Measurements from ENCODE around the gene P2RY4.
"Not testable (repeated sequence)": the region's sequence is repeated elsewhere in the genome, so short reads cannot be mapped to it uniquely, and the experiment has no call there.

P2RY4 gene

DNA sequence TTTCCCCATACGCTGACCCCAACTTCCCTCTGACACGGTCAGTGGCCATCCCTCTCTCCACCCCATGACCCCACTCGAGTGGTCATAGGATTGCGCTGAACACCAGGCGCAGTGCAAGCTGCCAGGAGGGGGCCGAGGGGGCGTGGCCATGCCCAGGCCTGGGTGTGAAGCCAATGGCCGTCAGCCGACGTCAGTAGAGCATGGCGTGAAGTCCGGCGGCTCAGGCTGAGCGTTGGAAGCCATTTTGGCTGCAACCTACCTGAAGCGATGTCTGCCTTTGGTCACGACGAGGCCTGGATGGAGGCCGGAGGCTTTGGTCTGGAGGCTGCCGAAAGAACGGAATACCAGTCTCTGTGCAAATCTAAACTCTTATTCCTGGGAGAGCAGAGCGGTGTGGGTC, 21.9 kb upstream of the P2RY4 start, which contains the start of gene RAB41:
TSS of gene RAB41 (plus strand) at position 222 of the 400 bp plus-strand sequence. CDS start at position 268, 46 bp downstream.
- no peaks in the 10 kb centered on the region for H3F3A ChIP-seq (ENCODE audit: low read depth)
- H3K9me3 ChIP-seq (ENCODE audit: insufficient read depth, low read depth, low read length) = no peaks in the 10 kb centered on the region
- no peaks in the 10 kb centered on the region for H3K79me2 ChIP-seq (ENCODE audit: insufficient read depth, low read length)
- no peaks in the 10 kb centered on the region for H3K9me2 ChIP-seq (replicated peaks; ENCODE audit: low read depth, low read length)
- TF ChIP-seq EZH2phosphoT487 (IDR thresholded peaks at IDR 0.05; ENCODE audit: borderline replicate concordance) = no peak
- TF ChIP-seq, protein P1, sequence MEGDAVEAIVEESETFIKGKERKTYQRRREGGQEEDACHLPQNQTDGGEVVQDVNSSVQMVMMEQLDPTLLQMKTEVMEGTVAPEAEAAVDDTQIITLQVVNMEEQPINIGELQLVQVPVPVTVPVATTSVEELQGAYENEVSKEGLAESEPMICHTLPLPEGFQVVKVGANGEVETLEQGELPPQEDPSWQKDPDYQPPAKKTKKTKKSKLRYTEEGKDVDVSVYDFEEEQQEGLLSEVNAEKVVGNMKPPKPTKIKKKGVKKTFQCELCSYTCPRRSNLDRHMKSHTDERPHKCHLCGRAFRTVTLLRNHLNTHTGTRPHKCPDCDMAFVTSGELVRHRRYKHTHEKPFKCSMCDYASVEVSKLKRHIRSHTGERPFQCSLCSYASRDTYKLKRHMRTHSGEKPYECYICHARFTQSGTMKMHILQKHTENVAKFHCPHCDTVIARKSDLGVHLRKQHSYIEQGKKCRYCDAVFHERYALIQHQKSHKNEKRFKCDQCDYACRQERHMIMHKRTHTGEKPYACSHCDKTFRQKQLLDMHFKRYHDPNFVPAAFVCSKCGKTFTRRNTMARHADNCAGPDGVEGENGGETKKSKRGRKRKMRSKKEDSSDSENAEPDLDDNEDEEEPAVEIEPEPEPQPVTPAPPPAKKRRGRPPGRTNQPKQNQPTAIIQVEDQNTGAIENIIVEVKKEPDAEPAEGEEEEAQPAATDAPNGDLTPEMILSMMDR (conservative IDR thresholded peaks at IDR 0.05; ENCODE audit: low read length) = no peak
- H3K27me3 ChIP-seq (ENCODE audit: insufficient read depth, low read length, poor library complexity, severe bottlenecking) = no peaks in the 10 kb centered on the region
- H4K20me1 ChIP-seq (ENCODE audit: insufficient read depth, low read length, poor library complexity, severe bottlenecking) = no peaks in the 10 kb centered on the region
- H2AFZ ChIP-seq (ENCODE audit: low read length) = no peak within 1 kb of the TSS
- H3K4me1 ChIP-seq (ENCODE audit: insufficient read depth, low read length, poor library complexity, severe bottlenecking) = no peaks in the 10 kb centered on the region
- H3K9ac ChIP-seq (ENCODE audit: low read depth, low read length, poor library complexity, severe bottlenecking) = no peak within 1 kb of the TSS
- no peak within 1 kb of the TSS for H3K4me3 ChIP-seq (ENCODE audit: low read length, poor library complexity, severe bottlenecking)
- no peak within 1 kb of the TSS for H3K4me2 ChIP-seq (ENCODE audit: low read depth, low read length, poor library complexity, severe bottlenecking)
- H3K36me3 ChIP-seq (ENCODE audit: insufficient read depth, low read length) = no peaks in the 10 kb centered on the region

DNA sequence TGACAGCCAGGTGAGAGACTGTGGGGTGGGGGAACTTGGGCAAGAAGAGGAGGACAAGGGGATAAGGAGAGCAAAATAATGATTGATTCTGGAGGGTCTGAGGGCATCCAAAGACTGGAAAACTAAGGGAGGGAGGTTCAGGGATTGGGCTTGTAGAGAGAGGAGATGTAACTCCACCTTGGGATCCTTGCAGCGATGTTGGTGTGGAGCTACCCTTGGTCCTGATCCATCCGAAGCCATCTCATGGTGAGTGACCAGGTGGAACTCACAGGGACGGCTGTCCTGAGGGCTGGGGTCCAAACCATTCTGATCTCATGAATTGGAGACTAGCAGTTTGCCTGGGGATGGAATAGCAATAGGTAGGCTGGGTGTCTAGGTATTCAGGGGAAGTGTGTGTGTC, 20.6 kb upstream of the P2RY4 start:
- no peak overlapping the region for H3K4me3 ChIP-seq (ENCODE audit: low read length, poor library complexity, severe bottlenecking)

DNA sequence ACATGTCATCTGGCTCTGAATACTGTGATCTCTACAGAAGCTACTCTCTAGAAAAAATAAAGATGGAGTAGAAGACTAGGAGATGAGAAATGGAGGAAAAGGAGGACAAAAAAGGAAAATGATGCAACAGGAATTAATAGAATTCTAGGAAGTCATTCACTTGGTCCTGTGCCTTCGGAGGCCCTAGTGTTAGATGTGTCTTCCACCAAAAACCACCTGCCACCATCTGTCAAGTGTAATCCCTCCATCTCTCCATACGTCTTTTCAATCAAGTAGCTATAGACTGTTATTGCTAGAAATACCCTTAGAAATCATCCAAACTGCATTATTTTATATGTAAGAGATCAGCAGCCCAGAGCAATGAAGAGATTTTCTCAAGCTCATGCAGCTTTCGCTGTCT, 19.1 kb upstream of the P2RY4 start:
- Histone ChIP-seq H3K4me2 (ENCODE audit: low read depth, low read length, poor library complexity, severe bottlenecking) (no peak overlapping the region), H3K9me2 (replicated peaks; ENCODE audit: low read depth, low read length) (no peaks in the 10 kb centered on the region), H3K27me3 (ENCODE audit: insufficient read depth, low read length, poor library complexity, severe bottlenecking) (no peaks in the 10 kb centered on the region), H4K20me1 (ENCODE audit: insufficient read depth, low read length, poor library complexity, severe bottlenecking) (no peaks in the 10 kb centered on the region), H3K4me1 (ENCODE audit: insufficient read depth, low read length, poor library complexity, severe bottlenecking) (no peaks in the 10 kb centered on the region), H3F3A (ENCODE audit: low read depth) (no peaks in the 10 kb centered on the region), H3K9me3 (ENCODE audit: insufficient read depth, low read depth, low read length) (no peaks in the 10 kb centered on the region), H3K9ac (ENCODE audit: low read depth, low read length, poor library complexity, severe bottlenecking) (no peak overlapping the region), H2AFZ (ENCODE audit: low read length) (no peak overlapping the region), H3K36me3 (ENCODE audit: insufficient read depth, low read length) (no peaks in the 10 kb centered on the region), H3K79me2 (ENCODE audit: insufficient read depth, low read length) (no peaks in the 10 kb centered on the region), H3K4me3 (ENCODE audit: low read length, poor library complexity, severe bottlenecking) (no peak overlapping the region)
- no peak for TF ChIP-seq EZH2phosphoT487 (IDR thresholded peaks at IDR 0.05; ENCODE audit: borderline replicate concordance)
- TF ChIP-seq, protein P1 (conservative IDR thresholded peaks at IDR 0.05; ENCODE audit: low read length) = no peak

More for the DNA sequence above, 20.6 kb upstream of the P2RY4 start:
- Histone ChIP-seq H3K9me2 (replicated peaks; ENCODE audit: low read depth, low read length) (no peaks in the 10 kb centered on the region), H2AFZ (ENCODE audit: low read length) (no peak overlapping the region), H3K36me3 (ENCODE audit: insufficient read depth, low read length) (no peaks in the 10 kb centered on the region), H3F3A (ENCODE audit: low read depth) (no peaks in the 10 kb centered on the region), H3K27me3 (ENCODE audit: insufficient read depth, low read length, poor library complexity, severe bottlenecking) (no peaks in the 10 kb centered on the region), H3K4me1 (ENCODE audit: insufficient read depth, low read length, poor library complexity, severe bottlenecking) (no peaks in the 10 kb centered on the region), H4K20me1 (ENCODE audit: insufficient read depth, low read length, poor library complexity, severe bottlenecking) (no peaks in the 10 kb centered on the region), H3K4me2 (ENCODE audit: low read depth, low read length, poor library complexity, severe bottlenecking) (no peak overlapping the region), H3K9ac (ENCODE audit: low read depth, low read length, poor library complexity, severe bottlenecking) (no peak overlapping the region), H3K9me3 (ENCODE audit: insufficient read depth, low read depth, low read length) (no peaks in the 10 kb centered on the region), H3K79me2 (ENCODE audit: insufficient read depth, low read length) (no peaks in the 10 kb centered on the region)
- TF ChIP-seq EZH2phosphoT487 (IDR thresholded peaks at IDR 0.05; ENCODE audit: borderline replicate concordance) = no peak
- TF ChIP-seq, protein P1 (conservative IDR thresholded peaks at IDR 0.05; ENCODE audit: low read length) = no peak

DNA sequence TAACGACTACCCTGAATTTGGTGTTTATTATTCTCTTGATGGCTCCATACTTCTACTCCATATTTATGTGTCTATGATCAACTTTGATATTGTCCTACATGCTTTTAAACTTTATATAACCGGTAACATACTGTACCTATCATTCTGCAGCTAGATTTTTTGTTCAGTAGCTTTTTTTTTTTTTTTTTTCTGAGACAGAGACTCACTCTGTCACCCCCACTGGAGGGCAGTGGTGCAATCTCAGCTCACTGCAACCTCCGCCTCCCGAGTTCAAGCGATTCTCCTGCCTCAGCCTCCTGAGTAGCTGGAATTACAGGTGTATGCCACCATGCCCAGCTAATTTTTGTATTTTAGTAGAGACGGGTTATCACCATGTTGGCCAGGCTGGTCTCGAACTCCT, 14.0 kb upstream of the P2RY4 start:
- H3K36me3 ChIP-seq (ENCODE audit: insufficient read depth, low read length); H3K79me2 ChIP-seq (ENCODE audit: insufficient read depth, low read length); H2AFZ ChIP-seq (ENCODE audit: low read length); H3K9me3 ChIP-seq (ENCODE audit: insufficient read depth, low read depth, low read length); H4K20me1 ChIP-seq (ENCODE audit: insufficient read depth, low read length, poor library complexity, severe bottlenecking); H3K27me3 ChIP-seq (ENCODE audit: insufficient read depth, low read length, poor library complexity, severe bottlenecking); H3K4me1 ChIP-seq (ENCODE audit: insufficient read depth, low read length, poor library complexity, severe bottlenecking); H3F3A ChIP-seq (ENCODE audit: low read depth); H3K4me3 ChIP-seq (ENCODE audit: low read length, poor library complexity, severe bottlenecking); H3K9me2 ChIP-seq (replicated peaks; ENCODE audit: low read depth, low read length); H3K4me2 ChIP-seq (ENCODE audit: low read depth, low read length, poor library complexity, severe bottlenecking); H3K9ac ChIP-seq (ENCODE audit: low read depth, low read length, poor library complexity, severe bottlenecking): not testable (repeated sequence)

Data from Loucy (cell line).